Neural crest cell (in vitro differentiated cells): ENCODE measurements around the gene ATP5PB. TPM values are rescaled to one million over a fixed set of nuclear protein-coding genes. Genes with fewer than 3 reads are reported as not detected.

Source experiments
- DNase-seq: peaks from one replicate; pipeline ENCODE4 v3.0.0; 2021; ENCODE audit warnings: low read depth, mixed read lengths, low spot score
- H3K27ac Mint-ChIP-seq: one replicate; pipeline ENCODE4 v1.8.0; 2021; ENCODE audit warnings: mild to moderate bottlenecking, mixed read lengths; ENCODE audit not compliant: unreplicated experiment
- H3K27me3 Mint-ChIP-seq: 2 replicates; pipeline ENCODE4 v1.8.0; 2021; ENCODE audit warnings: low read depth, mild to moderate bottlenecking, mixed read lengths
- H3K36me3 Mint-ChIP-seq: 2 replicates; pipeline ENCODE4 v1.8.0; 2021; ENCODE audit warnings: low read depth, mild to moderate bottlenecking, mixed read lengths
- H3K4me1 Mint-ChIP-seq: 2 replicates; pipeline ENCODE4 v1.8.0; 2021; ENCODE audit warnings: mixed read lengths
- H3K4me3 Mint-ChIP-seq: one replicate; pipeline ENCODE4 v1.8.0; 2021; ENCODE audit warnings: mild to moderate bottlenecking, mixed read lengths
- H3K9me3 Mint-ChIP-seq: 2 replicates; pipeline ENCODE4 v1.8.0; 2021; ENCODE audit warnings: mixed read lengths
- CTCF ChIP-seq: fragments of 200-600 bp; sonication (generic); conservative IDR thresholded peaks from 2 replicates; pipeline ENCODE4 v1.5.0; 2021; ENCODE audit warnings: antibody characterized with exemption, mild to moderate bottlenecking
- total RNA-seq: library from RNA; stranded (reverse); gene quantifications from 2 replicates; pipeline ENCODE4 v1.2.1, GENCODE V29; 2021

ATP5PB gene
- total RNA-seq, 1 donor from 2014 or later: 240 TPM

GRCh38 chr1:111483876-111484275 lies 34.6 kb downstream of the ATP5PB start:
- DNase-seq: no peak
- Mint-ChIP-seq H3K4me3 (no peak overlapping the region), H3K9me3 (no peaks in the 10 kb centered on the region), H3K36me3 (no peaks in the 10 kb centered on the region), H3K4me1 (no peaks in the 10 kb centered on the region), H3K27ac (no peak overlapping the region), H3K27me3 (peaks cover 5% of the 10 kb centered on the region)
- TF ChIP-seq CTCF: no peak

GRCh38 chr1:111484391-111485026 lies 35.2 kb downstream of the ATP5PB start:
- H3K9me3 Mint-ChIP-seq: no peaks in the 10 kb centered on the region
- no peaks in the 10 kb centered on the region for H3K36me3 Mint-ChIP-seq
- TF ChIP-seq CTCF: no peak
- no peak overlapping the region for H3K27ac Mint-ChIP-seq
- H3K27me3 Mint-ChIP-seq: peaks cover 5% of the 10 kb centered on the region
- DNase-seq: no peak
- no peaks in the 10 kb centered on the region for H3K4me1 Mint-ChIP-seq
- H3K4me3 Mint-ChIP-seq: no peak overlapping the region

GRCh38 chr1:111486431-111486830 lies 37.2 kb downstream of the ATP5PB start:
- Mint-ChIP-seq H3K4me1 (no peaks in the 10 kb centered on the region), H3K27me3 (peaks cover 2% of the 10 kb centered on the region), H3K36me3 (no peaks in the 10 kb centered on the region), H3K4me3 (no peak overlapping the region), H3K27ac (no peak overlapping the region), H3K9me3 (no peaks in the 10 kb centered on the region)
- TF ChIP-seq CTCF: no peak
- no peak for DNase-seq

- no peaks in the 10 kb centered on the region for H3K36me3 Mint-ChIP-seq
- H3K4me3 Mint-ChIP-seq: no peak overlapping the region
- no peaks in the 10 kb centered on the region for H3K4me1 Mint-ChIP-seq
- no peak overlapping the region for H3K27ac Mint-ChIP-seq
- no peaks in the 10 kb centered on the region for H3K9me3 Mint-ChIP-seq
- DNase-seq: no peak
- no peak for TF ChIP-seq CTCF
- H3K27me3 Mint-ChIP-seq: no peaks in the 10 kb centered on the region
Observed at GRCh38 chr1:111487133-111487532, 37.9 kb downstream of the ATP5PB start.

GRCh38 chr1:111488669-111489068 lies 39.4 kb downstream of the ATP5PB start:
- H3K4me1 Mint-ChIP-seq: peaks cover 5% of the 10 kb centered on the region
- H3K27ac Mint-ChIP-seq: no peak overlapping the region
- no peak overlapping the region for H3K4me3 Mint-ChIP-seq
- H3K27me3 Mint-ChIP-seq: no peaks in the 10 kb centered on the region
- TF ChIP-seq CTCF: no peak
- DNase-seq: no peak
- no peaks in the 10 kb centered on the region for H3K36me3 Mint-ChIP-seq
- no peaks in the 10 kb centered on the region for H3K9me3 Mint-ChIP-seq
